Activated naive CD4-positive, alpha-beta T cell (primary cell): ENCODE measurements around the gene SGK1.

ENCODE experiments used
- DNase-seq, 4 experiments: peaks; one replicate each; lab custom pipeline; 2025; lab: John Stamatoyannopoulos, UW

The SGK1 gene

GRCh38 chr6:134171517-134171916 is 146.4 kb downstream of the SGK1 start:
- DNase-seq, result no peak

DNA sequence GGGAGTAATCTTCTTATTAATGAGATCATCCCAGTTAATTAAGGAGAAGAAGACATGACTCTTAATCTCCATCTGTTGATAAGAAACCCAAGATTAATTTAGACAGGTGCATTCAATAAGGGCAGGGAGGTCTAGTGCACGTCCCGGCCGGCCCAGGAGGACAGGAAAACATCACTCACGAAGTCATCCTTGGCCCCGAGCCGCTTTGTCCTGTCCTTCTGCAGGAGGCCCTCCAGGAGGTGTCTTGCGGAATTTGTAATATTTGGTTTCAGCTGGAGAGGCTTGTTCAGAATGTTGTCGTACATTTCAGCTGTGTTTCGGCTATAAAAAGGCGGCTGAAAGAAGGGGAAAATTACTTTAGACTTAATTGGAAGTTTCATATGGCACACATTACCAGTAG is 147.1 kb downstream of the SGK1 start:
- DNase-seq, result no peak

- DNase-seq, result no peak
Observed at GRCh38 chr6:134169871-134170486, 147.9 kb downstream of the SGK1 start.

DNA sequence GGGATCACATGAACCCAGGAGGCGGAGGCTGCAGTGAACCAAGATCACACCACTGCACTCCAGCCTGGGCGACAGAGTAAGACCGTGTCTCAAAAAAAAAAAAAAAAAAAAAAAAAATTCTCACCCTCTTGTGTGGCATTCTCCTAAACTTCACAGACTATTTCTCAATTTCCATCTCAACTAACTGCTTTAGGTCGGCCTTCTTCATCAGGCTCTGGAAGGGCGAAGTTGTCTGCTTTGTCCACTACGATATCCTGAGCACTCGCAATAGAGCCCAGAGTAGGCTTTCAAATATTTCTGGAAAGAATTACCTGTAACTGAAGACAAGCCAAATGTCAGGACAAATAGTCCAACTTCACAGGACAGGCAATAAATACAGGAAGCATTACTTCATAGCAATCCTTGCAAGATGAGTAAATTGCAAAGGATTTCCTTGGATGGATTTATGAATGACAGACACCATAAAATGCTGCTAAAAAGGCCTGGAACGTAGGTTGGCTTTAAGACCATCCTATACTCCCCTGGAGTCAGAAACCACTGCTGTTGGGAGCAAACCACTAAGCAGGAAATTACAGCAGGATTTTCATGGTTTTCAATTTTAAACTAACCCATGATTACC is 149.2 kb downstream of the SGK1 start:
- DNase-seq, result no peak

- no peak for DNase-seq
Observed at GRCh38 chr6:134166511-134167261, 151.2 kb downstream of the SGK1 start.

GRCh38 chr6:134165561-134166201 is 152.2 kb downstream of the SGK1 start:
- no peak for DNase-seq

GRCh38 chr6:134164300-134164699 is 153.6 kb downstream of the SGK1 start:
- DNase-seq, result no peak

DNA sequence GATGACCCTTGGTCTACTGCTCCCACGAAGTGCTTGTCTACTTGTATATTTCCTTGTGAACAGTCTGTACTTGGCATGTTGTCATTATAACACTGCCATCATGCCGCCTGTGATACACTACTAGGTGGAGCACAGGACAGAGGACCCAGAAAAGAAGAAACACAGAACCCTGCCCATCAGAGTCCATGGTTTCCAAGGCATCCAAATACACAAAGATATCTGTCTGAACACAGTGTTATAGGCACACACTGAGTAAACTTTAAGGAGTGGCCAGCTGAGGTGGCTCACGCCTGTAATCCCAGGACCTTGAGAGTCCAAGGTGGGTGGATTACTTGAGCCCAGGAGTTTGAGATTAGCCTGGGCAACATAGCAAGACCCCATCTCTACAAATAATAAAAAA is 155.0 kb downstream of the SGK1 start:
- DNase-seq, result no peak

- no peak for DNase-seq
Observed at GRCh38 chr6:134161041-134161440, 156.9 kb downstream of the SGK1 start.

DNA sequence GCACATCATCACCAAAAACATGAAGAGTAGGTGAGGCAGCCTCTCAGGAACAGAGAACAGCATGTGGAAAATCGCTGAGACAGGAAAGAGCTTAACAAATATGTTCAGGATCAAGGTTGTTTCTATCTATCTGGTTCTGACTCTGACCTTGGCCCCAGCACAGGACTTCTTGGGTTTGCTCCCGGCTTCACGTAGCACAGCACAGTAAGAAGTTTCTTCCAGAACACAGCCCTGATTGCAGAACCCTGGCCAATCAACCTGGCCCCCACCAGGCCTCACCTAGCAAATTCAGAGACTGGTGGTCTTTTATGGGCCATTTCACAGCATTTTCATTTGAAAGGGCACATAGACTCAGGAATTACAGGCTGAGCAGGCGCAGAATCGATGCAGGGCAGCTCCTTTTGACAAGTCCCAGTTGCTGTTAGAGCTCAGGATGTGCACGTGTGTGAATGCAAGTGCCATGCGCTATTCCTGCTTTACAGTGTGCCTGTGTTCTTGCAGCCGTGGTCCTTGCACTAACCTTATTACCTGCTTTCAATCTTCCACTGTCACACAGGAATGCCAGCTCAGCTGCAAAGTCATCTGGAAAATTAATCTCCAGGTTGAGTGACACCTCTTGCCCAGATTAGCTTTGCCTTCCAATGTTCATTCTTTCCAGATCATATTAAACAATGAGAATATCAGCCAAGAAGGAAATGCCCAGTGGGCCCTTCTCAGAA is 165.0 kb downstream of the SGK1 start:
- no peak for DNase-seq

- no peak for DNase-seq
Observed at GRCh38 chr6:134148566-134148965, 169.3 kb downstream of the SGK1 start.

DNA sequence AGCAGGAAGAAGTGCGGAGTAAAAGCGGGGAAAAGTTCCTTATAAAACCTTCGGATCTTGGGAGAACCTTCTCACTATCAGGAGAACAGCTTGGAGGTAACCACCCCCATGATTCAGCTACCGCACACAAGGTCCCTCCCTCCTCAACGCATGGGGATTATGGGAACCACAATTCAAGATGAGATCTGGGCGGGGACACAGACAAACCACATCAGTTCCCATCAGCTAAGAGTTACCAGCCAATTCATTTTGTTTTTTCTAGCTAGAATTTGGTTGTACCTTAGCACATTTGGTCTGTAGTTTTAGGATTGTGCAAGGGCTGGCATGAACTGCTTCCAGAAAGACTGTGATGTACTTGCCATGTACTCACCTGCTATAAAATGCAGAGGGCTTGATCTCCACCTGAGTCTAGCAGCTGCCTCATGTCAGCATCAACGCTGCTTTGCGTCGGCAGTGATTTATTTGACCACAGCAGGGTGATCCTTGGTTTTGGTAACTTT is 170.8 kb downstream of the SGK1 start:
- no peak for DNase-seq

DNA sequence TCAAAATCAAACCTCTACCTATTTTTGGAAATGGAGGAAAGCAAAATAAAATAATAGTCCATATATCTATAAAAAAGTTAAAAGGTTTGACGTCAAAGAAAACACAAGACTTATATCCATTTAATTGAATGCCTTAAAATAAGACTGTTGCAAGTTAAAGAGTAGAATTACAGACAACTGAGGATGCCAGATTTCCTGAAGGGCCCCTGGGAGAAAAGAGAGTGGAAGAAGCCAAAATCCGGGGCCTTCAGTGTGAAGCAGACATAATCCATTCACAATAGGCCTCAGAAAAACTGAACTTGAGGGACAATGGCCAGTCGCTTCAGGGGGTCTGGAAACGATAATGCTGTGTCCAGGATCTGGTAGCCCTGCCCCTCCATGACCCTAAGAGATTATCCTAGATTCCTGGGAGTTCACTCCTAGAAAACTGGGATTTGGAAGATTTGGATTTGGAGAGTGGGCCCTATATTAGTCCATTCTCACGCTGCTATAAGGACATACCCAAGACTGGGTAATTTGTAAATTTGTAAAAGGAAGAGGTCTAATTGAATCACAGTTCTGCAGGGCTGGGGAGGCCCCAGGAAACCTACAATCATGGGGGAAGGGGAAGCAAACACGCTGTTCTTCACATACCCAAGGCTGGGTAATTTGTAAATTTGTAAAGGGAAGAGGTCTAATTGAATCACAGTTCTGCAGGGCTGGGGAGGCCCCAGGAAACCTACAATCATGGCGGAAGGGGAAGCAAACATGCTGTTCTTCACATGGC is 171.5 kb downstream of the SGK1 start:
- DNase-seq, result no peak

DNA sequence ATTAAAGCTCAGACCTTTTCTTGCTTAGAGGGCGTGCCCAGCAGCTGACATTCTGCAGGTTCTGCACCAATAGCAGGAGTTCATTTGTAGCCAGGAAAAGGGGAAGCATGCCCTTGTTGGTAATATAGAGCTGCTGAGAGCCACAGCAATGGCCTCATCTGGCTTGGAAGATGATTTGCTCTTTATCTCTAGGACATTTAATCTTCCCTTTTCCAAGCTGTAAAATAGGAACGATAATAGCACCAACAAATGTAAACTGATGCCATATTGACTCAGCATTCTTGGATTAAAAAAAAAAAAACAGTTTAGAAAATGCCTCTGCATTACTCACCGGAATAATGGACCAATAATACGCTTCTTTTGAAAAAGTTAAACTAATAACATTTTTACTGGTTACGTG is 172.1 kb downstream of the SGK1 start:
- DNase-seq, result no peak

DNA sequence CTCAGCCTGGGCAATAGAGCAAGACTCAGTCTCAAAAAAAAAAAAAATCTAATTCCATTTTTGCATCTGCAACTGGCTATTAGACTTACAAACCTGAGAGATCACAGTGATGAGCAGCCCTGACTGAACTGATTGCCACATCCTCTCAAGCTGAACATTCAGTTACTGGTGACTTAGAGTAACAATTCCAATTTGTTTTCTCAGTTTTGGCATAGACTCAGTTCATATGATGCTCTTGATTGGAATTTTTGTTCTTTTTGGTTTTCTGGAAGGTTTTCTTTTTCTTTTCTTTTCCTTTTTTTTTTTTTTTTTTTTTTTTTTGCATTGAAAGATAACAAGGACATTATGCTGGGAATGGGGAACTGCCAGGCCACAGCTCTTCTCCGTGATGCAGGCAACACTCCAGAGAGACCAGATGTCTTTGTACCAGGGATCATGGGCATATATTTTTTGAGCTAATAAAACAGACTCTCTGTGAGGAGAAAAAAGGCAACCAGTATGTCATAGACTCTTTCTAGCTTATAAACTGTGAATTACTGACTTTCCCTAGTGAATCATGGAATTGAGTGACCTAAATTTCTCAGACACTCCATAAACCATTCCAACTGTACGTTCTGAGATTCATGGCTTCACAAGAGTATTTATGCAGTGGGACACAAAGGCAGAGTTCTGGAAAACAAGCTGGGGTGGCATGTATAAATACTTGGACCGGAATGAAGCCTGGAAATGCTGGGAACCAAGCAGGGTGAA is 179.5 kb downstream of the SGK1 start:
- DNase-seq, result no peak

- DNase-seq, result no peak
Observed at GRCh38 chr6:134134654-134135053, 183.3 kb downstream of the SGK1 start.

DNA sequence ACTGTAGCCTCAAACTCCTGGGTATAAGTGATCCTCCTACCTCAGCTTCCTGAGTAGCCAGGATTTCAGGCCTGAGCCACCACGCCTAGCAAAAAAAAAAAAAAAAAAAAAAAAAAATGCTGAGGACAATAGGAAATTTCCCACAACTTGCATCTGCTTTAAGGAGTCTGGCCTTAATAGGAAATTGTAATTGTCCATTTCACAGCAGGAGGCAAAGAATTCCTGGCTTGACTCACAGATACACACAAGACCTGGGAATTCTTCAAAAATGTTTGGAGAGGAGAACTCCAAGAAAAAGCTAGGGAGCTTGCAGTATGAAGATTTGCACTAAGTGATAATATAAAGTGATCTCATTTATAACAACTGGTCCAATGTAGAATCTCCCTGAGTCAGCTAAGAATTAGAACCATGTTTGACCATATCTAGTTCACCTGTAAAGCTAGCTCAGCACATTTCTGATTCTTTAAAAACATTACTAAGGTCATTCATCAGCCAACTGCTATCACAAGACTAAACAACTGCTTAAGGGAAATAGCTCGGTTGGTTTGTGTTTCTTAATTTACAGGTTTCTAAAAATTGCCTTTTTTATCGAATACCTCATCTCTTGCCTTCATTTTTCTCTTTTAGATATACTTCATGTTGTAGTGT is 185.3 kb downstream of the SGK1 start:
- no peak for DNase-seq

- no peak for DNase-seq
Observed at GRCh38 chr6:134131530-134132139, 186.3 kb downstream of the SGK1 start.

DNA sequence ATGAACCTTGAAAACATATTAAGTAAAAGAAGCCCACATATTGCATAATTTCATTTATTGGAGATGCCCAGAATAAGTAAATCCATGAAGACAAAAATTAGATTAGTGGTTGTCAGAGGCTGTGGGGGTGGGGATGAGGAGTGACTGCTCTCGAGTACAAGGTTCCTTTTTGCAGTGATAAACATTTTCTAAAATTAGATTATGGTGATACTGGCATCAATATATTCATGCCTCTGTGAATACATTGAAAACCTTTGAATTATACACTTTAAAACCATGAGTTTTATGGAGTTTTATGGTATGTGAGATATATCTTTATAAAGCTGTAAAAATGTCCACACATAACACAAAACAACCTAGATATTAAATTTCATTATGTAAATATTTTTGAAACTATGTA is 189.8 kb downstream of the SGK1 start:
- no peak for DNase-seq
